Neural progenitor cell (in vitro differentiated cells): Measurements from ENCODE around the gene TMEM59.

Experiments
- EZH2 ChIP-seq: fragments of 200-600 bp; sonication (generic); IDR thresholded peaks from 2 replicates; pipeline ENCODE4 v1.6.1; 2017; ENCODE audit warnings: antibody characterized with exemption, mild to moderate bottlenecking, moderate library complexity
- EZH2phosphoT487 ChIP-seq: fragments of 200-600 bp; sonication (generic); IDR thresholded peaks from 2 replicates; pipeline ENCODE4 v1.6.1; 2017; ENCODE audit warnings: antibody characterized with exemption
- TF ChIP-seq, protein P1 (sequence below): fragments of 200-600 bp; sonication (generic); IDR thresholded peaks from 2 replicates; pipeline ENCODE4 v1.5.1; 2017; ENCODE audit warnings: antibody characterized with exemption, mild to moderate bottlenecking

DNA sequence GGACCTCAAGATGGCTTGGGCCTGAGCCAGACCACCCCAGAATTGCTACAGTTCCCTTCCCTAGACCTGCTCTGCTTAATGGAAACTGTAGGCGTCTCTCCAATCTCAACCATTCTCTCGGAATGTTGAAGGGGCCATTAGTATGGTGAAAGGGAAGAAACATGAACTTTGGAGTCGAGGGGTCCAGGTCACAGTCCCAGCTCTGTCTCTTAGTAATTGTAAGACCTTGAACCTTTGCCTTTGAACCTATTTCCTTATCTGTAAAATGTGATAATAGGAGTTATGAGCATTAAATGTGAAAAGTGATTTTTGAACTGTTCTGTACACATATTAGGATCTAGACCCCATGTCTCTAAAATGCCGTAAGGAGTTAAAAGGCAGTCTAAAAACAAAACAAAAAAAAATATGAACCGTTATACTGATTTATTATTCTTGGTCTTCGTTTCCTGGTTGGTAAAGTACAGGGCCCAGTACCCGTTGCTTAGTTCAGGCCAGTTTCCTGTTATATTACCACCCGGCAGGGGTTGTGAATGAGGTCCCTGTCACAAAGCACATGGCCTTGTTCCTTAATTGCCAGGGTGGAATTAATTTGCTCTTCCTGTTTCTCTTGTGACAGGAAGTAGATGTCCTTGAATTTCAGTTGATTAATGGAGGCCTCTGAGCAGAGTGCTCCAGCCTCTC is 42.7 kb upstream of the TMEM59 start:
- TF ChIP-seq, protein P1, sequence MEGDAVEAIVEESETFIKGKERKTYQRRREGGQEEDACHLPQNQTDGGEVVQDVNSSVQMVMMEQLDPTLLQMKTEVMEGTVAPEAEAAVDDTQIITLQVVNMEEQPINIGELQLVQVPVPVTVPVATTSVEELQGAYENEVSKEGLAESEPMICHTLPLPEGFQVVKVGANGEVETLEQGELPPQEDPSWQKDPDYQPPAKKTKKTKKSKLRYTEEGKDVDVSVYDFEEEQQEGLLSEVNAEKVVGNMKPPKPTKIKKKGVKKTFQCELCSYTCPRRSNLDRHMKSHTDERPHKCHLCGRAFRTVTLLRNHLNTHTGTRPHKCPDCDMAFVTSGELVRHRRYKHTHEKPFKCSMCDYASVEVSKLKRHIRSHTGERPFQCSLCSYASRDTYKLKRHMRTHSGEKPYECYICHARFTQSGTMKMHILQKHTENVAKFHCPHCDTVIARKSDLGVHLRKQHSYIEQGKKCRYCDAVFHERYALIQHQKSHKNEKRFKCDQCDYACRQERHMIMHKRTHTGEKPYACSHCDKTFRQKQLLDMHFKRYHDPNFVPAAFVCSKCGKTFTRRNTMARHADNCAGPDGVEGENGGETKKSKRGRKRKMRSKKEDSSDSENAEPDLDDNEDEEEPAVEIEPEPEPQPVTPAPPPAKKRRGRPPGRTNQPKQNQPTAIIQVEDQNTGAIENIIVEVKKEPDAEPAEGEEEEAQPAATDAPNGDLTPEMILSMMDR = no peak
- TF ChIP-seq EZH2 = no peak
- TF ChIP-seq EZH2phosphoT487 = no peak
